ENCODE results near the gene RABGAP1L.

RABGAP1L gene

DNA sequence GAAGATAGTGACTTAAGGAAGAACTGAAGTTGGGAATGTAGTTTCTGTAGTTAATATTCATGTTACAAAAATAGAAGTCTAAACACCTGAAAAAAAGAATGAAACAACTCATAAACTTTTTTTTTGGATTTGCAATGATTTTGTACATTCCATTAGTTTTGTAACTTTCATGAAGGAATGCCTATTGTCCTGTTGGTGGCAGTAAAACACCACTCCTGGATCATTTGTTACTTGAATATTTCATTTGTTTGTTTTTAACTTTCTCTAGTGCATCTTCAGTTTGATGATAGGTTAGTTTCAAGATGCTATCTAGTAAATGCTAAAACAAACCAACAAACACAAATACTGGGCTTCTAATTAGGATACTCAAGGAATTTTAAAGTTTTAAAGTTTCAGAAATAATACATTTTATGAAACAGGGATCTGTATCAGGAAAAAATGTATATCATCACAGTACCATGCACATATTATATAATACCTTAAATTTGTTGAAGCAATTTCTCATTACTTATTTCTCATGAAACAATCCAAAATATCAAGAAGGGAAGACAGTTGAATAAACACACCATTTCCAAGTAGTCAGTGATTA lies 610.7 kb downstream of the RABGAP1L start:
- Histone ChIP-seq H2AFZ (ENCODE audit: low read depth, low read length, severe bottlenecking) (no peak overlapping the region), H3K9me2 (replicated peaks; ENCODE audit: insufficient read depth, low read length) (no peaks in the 10 kb centered on the region), H3K4me2 (ENCODE audit: low read depth, low read length, poor library complexity, severe bottlenecking) (no peak overlapping the region), H4K20me1 (ENCODE audit: low read depth, low read length) (no peaks in the 10 kb centered on the region), H3K27me3 (ENCODE audit: low read length) (no peaks in the 10 kb centered on the region), H3K27ac (ENCODE audit: low read depth, low read length) (no peak overlapping the region), H3K9ac (ENCODE audit: low read length) (no peak overlapping the region), H3K36me3 (ENCODE audit: low read length) (no peaks in the 10 kb centered on the region), H3K4me3 (ENCODE audit: insufficient read depth, low read length, poor library complexity, severe bottlenecking) (no peak overlapping the region), H3K9me3 (ENCODE audit: insufficient read depth, low read length) (no peaks in the 10 kb centered on the region), H3F3A (ENCODE audit: insufficient read depth) (no peaks in the 10 kb centered on the region), H3K79me2 (ENCODE audit: insufficient read depth, low read length) (no peaks in the 10 kb centered on the region)
- no peak for TF ChIP-seq EZH2phosphoT487 (conservative IDR thresholded peaks at IDR 0.05; ENCODE audit: low read length)
- TF ChIP-seq, protein P1, sequence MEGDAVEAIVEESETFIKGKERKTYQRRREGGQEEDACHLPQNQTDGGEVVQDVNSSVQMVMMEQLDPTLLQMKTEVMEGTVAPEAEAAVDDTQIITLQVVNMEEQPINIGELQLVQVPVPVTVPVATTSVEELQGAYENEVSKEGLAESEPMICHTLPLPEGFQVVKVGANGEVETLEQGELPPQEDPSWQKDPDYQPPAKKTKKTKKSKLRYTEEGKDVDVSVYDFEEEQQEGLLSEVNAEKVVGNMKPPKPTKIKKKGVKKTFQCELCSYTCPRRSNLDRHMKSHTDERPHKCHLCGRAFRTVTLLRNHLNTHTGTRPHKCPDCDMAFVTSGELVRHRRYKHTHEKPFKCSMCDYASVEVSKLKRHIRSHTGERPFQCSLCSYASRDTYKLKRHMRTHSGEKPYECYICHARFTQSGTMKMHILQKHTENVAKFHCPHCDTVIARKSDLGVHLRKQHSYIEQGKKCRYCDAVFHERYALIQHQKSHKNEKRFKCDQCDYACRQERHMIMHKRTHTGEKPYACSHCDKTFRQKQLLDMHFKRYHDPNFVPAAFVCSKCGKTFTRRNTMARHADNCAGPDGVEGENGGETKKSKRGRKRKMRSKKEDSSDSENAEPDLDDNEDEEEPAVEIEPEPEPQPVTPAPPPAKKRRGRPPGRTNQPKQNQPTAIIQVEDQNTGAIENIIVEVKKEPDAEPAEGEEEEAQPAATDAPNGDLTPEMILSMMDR (IDR thresholded peaks at IDR 0.05; ENCODE audit: insufficient read depth, low read length, poor library complexity, severe bottlenecking): peak; percentile 27

- Histone ChIP-seq H3K36me3 (ENCODE audit: low read length) (no peaks in the 10 kb centered on the region), H3K79me2 (ENCODE audit: insufficient read depth, low read length) (no peaks in the 10 kb centered on the region), H3K27me3 (ENCODE audit: low read length) (no peaks in the 10 kb centered on the region), H2AFZ (ENCODE audit: low read depth, low read length, severe bottlenecking) (no peak overlapping the region), H3K9me3 (ENCODE audit: insufficient read depth, low read length) (no peaks in the 10 kb centered on the region), H3K9me2 (replicated peaks; ENCODE audit: insufficient read depth, low read length) (no peaks in the 10 kb centered on the region), H3K4me3 (ENCODE audit: insufficient read depth, low read length, poor library complexity, severe bottlenecking) (no peak overlapping the region), H3K4me2 (ENCODE audit: low read depth, low read length, poor library complexity, severe bottlenecking) (no peak overlapping the region), H4K20me1 (ENCODE audit: low read depth, low read length) (no peaks in the 10 kb centered on the region), H3K9ac (ENCODE audit: low read length) (no peak overlapping the region), H3K27ac (ENCODE audit: low read depth, low read length) (no peak overlapping the region), H3F3A (ENCODE audit: insufficient read depth) (no peaks in the 10 kb centered on the region)
- TF ChIP-seq EZH2phosphoT487 (conservative IDR thresholded peaks at IDR 0.05; ENCODE audit: low read length): no peak
- TF ChIP-seq, protein P1 (IDR thresholded peaks at IDR 0.05; ENCODE audit: insufficient read depth, low read length, poor library complexity, severe bottlenecking): no peak
Observed at GRCh38 chr1:174775621-174776020, 616.3 kb downstream of the RABGAP1L start.

GRCh38 chr1:174777262-174777661 lies 617.9 kb downstream of the RABGAP1L start:
- Histone ChIP-seq H3K36me3 (ENCODE audit: low read length) (no peaks in the 10 kb centered on the region), H3K4me3 (ENCODE audit: insufficient read depth, low read length, poor library complexity, severe bottlenecking) (no peak overlapping the region), H2AFZ (ENCODE audit: low read depth, low read length, severe bottlenecking) (no peak overlapping the region), H3K9me2 (replicated peaks; ENCODE audit: insufficient read depth, low read length) (no peaks in the 10 kb centered on the region), H3K4me2 (ENCODE audit: low read depth, low read length, poor library complexity, severe bottlenecking) (no peak overlapping the region), H4K20me1 (ENCODE audit: low read depth, low read length) (no peaks in the 10 kb centered on the region), H3K27me3 (ENCODE audit: low read length) (no peaks in the 10 kb centered on the region), H3K9me3 (ENCODE audit: insufficient read depth, low read length) (no peaks in the 10 kb centered on the region), H3F3A (ENCODE audit: insufficient read depth) (no peaks in the 10 kb centered on the region), H3K27ac (ENCODE audit: low read depth, low read length) (no peak overlapping the region), H3K9ac (ENCODE audit: low read length) (no peak overlapping the region), H3K79me2 (ENCODE audit: insufficient read depth, low read length) (no peaks in the 10 kb centered on the region)
- no peak for TF ChIP-seq EZH2phosphoT487 (conservative IDR thresholded peaks at IDR 0.05; ENCODE audit: low read length)
- TF ChIP-seq, protein P1 (IDR thresholded peaks at IDR 0.05; ENCODE audit: insufficient read depth, low read length, poor library complexity, severe bottlenecking): no peak
